Astrocyte of the cerebellum (primary cell): ENCODE measurements around the gene HSPB1.

ENCODE experiments used
- DNase-seq: peaks from one replicate; pipeline ENCODE4 v3.0.0-alpha.2; 2011; ENCODE audit warnings: low read depth
- H3K4me3 ChIP-seq: 2 replicates; pipeline ENCODE4 v1.5.1; 2011; ENCODE audit warnings: mild to moderate bottlenecking, low read depth, low read length, moderate library complexity
- CTCF ChIP-seq: IDR thresholded peaks from 2 replicates; pipeline ENCODE4 v1.5.1; 2012; ENCODE audit warnings: low read length, low read depth, moderate library complexity, mild to moderate bottlenecking; ENCODE audit errors: missing control alignments
- in situ Hi-C: cut with HindIII; loops from 2 replicates; pipeline ENCODE4 v1.10.0; 2017; ENCODE audit warnings: low sequenced_read_pairs

Gene HSPB1

GRCh38 chr7:76318488-76319353, 16.2 kb downstream of the HSPB1 start:
- in situ Hi-C loops: no loop called here
- H3K4me3 ChIP-seq: peak overlapping the region; percentile 84
- TF ChIP-seq CTCF: peak; percentile 41
- DNase-seq: peak; percentile 65

GRCh38 chr7:76325092-76325491, 22.6 kb downstream of the HSPB1 start:
- TF ChIP-seq CTCF: no peak
- in situ Hi-C loops: no loop called here
- H3K4me3 ChIP-seq: no peak overlapping the region
- DNase-seq: no peak

- H3K4me3 ChIP-seq: no peak overlapping the region
- DNase-seq: no peak
- in situ Hi-C loops: no loop called here
- TF ChIP-seq CTCF: no peak
Observed at GRCh38 chr7:76325811-76326210, 23.3 kb downstream of the HSPB1 start.

GRCh38 chr7:76326646-76327233, 24.3 kb downstream of the HSPB1 start:
- no peak for DNase-seq
- no peak overlapping the region for H3K4me3 ChIP-seq
- in situ Hi-C loops: no loop called here
- TF ChIP-seq CTCF: no peak

GRCh38 chr7:76327610-76328009, 25.1 kb downstream of the HSPB1 start:
- in situ Hi-C loops: no loop called here
- H3K4me3 ChIP-seq: no peak overlapping the region
- DNase-seq: no peak
- TF ChIP-seq CTCF: no peak

GRCh38 chr7:76328389-76328788, 25.9 kb downstream of the HSPB1 start:
- TF ChIP-seq CTCF: no peak
- no peak overlapping the region for H3K4me3 ChIP-seq
- DNase-seq: no peak
- in situ Hi-C loops: no loop called here
